ENCODE results near the gene NACC2.

Gene NACC2

GRCh38 chr9:136024696-136025316 is 70.3 kb downstream of the NACC2 start:
- no peak for FAIRE-seq
- DNase-seq (ENCODE audit: low spot score), result no peak

GRCh38 chr9:136024286-136024685 is 70.8 kb downstream of the NACC2 start:
- no peak for DNase-seq (ENCODE audit: low spot score)
- FAIRE-seq, result no peak

GRCh38 chr9:136023410-136024225 is 71.5 kb downstream of the NACC2 start:
- DNase-seq (ENCODE audit: low spot score) (no peak), FAIRE-seq (no peak)

- DNase-seq (ENCODE audit: low spot score) (no peak), FAIRE-seq (no peak)
Observed at GRCh38 chr9:136022731-136023409, 72.2 kb downstream of the NACC2 start.

GRCh38 chr9:136021872-136022681 is 73.0 kb downstream of the NACC2 start:
- FAIRE-seq, result no peak
- no peak for DNase-seq (ENCODE audit: low spot score)

GRCh38 chr9:136021171-136021871 is 73.8 kb downstream of the NACC2 start:
- FAIRE-seq, result no peak
- DNase-seq (ENCODE audit: low spot score), result no peak

GRCh38 chr9:136020671-136021070 is 74.4 kb downstream of the NACC2 start:
- DNase-seq (ENCODE audit: low spot score), result no peak
- no peak for FAIRE-seq

- FAIRE-seq (no peak), DNase-seq (ENCODE audit: low spot score) (no peak)
Observed at GRCh38 chr9:136020206-136020605, 74.9 kb downstream of the NACC2 start.

GRCh38 chr9:136019681-136020060 is 75.4 kb downstream of the NACC2 start:
- no peak for DNase-seq (ENCODE audit: low spot score)
- no peak for FAIRE-seq

GRCh38 chr9:136019041-136019680 is 75.9 kb downstream of the NACC2 start:
- FAIRE-seq (no peak), DNase-seq (ENCODE audit: low spot score) (no peak)

- DNase-seq (ENCODE audit: low spot score) (no peak), FAIRE-seq (no peak)
Observed at GRCh38 chr9:136018257-136019031, 76.6 kb downstream of the NACC2 start.

- FAIRE-seq (no peak), DNase-seq (ENCODE audit: low spot score) (no peak)
Observed at GRCh38 chr9:136017289-136018190, 77.5 kb downstream of the NACC2 start.

GRCh38 chr9:136016572-136017288 is 78.4 kb downstream of the NACC2 start:
- DNase-seq (ENCODE audit: low spot score) (no peak), FAIRE-seq (no peak)

- FAIRE-seq (no peak), DNase-seq (ENCODE audit: low spot score) (no peak)
Observed at GRCh38 chr9:136015656-136016571, 79.2 kb downstream of the NACC2 start.

GRCh38 chr9:136014924-136015633 is 80.0 kb downstream of the NACC2 start:
- no peak for DNase-seq (ENCODE audit: low spot score)
- FAIRE-seq, result no peak

Measured in RCC 7860 (cell line).